ENCODE measurements around the gene MYO10.

Gene MYO10

DNA sequence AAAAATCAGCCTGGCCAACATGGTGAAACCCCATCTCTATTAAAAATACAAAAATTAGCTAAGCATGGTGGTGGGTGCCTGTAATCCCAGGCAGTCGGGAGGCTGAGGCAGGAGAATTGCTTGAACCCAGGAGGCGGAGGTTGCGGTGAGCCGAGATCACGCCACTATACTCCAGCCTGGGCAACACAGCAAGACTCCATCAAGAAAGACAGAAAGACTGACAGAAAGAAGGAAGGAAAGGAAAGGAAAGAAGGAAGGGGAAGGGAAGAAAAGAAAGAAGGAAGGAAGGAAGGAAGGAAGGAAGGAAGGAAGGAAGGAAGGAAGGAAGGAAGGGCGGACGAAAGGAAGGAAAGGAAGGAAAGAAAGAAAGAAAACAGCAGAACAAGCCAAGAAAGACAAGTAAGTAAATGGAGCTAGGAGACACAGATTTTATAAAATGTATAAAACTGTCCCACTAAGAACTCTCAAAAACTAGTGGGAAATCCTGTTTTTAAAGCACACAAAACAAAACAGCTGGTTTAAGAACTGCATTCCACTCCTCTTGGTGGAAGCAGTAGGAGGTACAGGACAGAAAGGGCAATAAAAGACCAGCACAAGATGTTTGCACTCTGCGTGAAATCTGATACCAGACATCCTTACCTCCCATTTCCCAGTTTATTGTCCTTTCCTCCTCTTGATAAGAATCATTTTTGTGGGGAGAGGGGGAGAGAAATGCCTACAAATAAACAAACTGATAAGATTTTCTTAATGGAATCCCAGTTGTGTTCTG is 46.7 kb downstream of the MYO10 start:
- Mint-ChIP-seq H3K27me3 (ENCODE audit: low read depth) (peaks cover 4% of the 10 kb centered on the region), H3K36me3 (ENCODE audit: low read depth) (no peaks in the 10 kb centered on the region), H3K27ac (peak overlapping the region; percentile 75 to 94 (median 90)), H3K4me3 (peak overlapping the region in 2 of 3 experiments; percentile 3), H3K4me1 (peaks cover 67% of the 10 kb centered on the region), H3K9me3 (no peaks in the 10 kb centered on the region)
- TF ChIP-seq, protein P1, sequence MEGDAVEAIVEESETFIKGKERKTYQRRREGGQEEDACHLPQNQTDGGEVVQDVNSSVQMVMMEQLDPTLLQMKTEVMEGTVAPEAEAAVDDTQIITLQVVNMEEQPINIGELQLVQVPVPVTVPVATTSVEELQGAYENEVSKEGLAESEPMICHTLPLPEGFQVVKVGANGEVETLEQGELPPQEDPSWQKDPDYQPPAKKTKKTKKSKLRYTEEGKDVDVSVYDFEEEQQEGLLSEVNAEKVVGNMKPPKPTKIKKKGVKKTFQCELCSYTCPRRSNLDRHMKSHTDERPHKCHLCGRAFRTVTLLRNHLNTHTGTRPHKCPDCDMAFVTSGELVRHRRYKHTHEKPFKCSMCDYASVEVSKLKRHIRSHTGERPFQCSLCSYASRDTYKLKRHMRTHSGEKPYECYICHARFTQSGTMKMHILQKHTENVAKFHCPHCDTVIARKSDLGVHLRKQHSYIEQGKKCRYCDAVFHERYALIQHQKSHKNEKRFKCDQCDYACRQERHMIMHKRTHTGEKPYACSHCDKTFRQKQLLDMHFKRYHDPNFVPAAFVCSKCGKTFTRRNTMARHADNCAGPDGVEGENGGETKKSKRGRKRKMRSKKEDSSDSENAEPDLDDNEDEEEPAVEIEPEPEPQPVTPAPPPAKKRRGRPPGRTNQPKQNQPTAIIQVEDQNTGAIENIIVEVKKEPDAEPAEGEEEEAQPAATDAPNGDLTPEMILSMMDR (IDR thresholded peaks at IDR 0.05; ENCODE audit: unreplicated experiment in 3 of 3) = no peak

GRCh38 chr5:16888694-16889124 is 47.4 kb downstream of the MYO10 start:
- H3K4me3 Mint-ChIP-seq = peak overlapping the region in 1 of 3 experiments; percentile 16

DNA sequence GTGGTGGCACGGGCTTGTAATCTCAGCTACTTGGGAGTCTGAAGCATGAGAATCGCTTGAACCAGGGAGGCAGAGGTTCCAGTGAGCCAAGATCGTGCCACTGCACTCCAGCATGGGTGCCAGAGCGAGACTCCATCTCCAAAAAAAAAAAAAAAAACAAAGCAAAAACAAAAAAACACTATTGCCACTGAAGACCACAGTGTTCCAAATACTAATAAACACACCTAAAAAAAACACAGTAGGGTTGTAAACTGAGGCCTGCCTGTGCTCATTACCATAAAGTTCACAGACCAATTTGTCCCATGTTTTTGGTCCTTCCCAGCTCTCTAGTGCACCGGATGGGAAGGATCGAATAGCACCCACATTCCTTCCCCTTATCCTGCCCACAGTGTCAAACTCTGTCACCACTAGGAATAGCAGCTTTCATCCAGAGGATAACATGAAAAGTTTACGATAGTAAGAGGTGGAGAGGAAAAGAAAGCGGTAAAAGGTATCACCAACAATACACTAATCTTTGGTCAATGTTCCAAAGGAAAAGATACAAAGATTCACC is 49.2 kb downstream of the MYO10 start:
- Mint-ChIP-seq H3K27ac (peak overlapping the region in 1 of 3 experiments; percentile 45), H3K9me3 (no peaks in the 10 kb centered on the region), H3K4me3 (no peak overlapping the region), H3K36me3 (ENCODE audit: low read depth) (no peaks in the 10 kb centered on the region), H3K4me1 (peaks cover 77% of the 10 kb centered on the region), H3K27me3 (ENCODE audit: low read depth) (peaks cover 4% of the 10 kb centered on the region)
- TF ChIP-seq, protein P1 (IDR thresholded peaks at IDR 0.05; ENCODE audit: unreplicated experiment in 3 of 3) = no peak

More at GRCh38 chr5:16888694-16889124, 47.4 kb downstream of the MYO10 start:
- TF ChIP-seq, protein P1 (IDR thresholded peaks at IDR 0.05; ENCODE audit: unreplicated experiment in 3 of 3) = no peak
- peaks cover 4% of the 10 kb centered on the region for H3K27me3 Mint-ChIP-seq (ENCODE audit: low read depth)
- peak overlapping the region; percentile 26 to 75 (median 75) for H3K27ac Mint-ChIP-seq
- no peaks in the 10 kb centered on the region for H3K9me3 Mint-ChIP-seq
- peaks cover 70% of the 10 kb centered on the region for H3K4me1 Mint-ChIP-seq
- no peaks in the 10 kb centered on the region for H3K36me3 Mint-ChIP-seq (ENCODE audit: low read depth)

DNA sequence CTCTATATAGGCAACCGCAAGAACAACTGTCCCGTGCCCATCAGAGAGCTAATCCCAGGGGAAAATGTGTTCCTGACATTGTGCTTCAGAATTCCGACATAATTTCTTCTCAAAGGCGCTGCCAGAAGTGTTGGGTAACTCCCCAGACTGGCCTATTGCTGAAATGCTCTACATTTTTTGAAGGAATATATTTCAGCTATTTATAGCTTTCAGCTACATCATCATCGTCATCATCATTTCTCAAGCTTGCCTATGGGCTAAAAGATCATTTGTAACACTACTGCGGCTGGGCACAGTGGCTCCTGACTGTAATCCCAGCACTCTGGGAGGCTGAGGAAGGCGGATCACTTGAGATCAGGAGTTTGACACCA is 49.7 kb downstream of the MYO10 start:
- no peaks in the 10 kb centered on the region for H3K9me3 Mint-ChIP-seq
- H3K27me3 Mint-ChIP-seq (ENCODE audit: low read depth) = peaks cover 4% of the 10 kb centered on the region
- peaks cover 77% of the 10 kb centered on the region for H3K4me1 Mint-ChIP-seq
- peak overlapping the region; percentile 29 to 51 (median 45) for H3K27ac Mint-ChIP-seq
- no peaks in the 10 kb centered on the region for H3K36me3 Mint-ChIP-seq (ENCODE audit: low read depth)
- TF ChIP-seq, protein P1 (IDR thresholded peaks at IDR 0.05; ENCODE audit: unreplicated experiment in 3 of 3) = no peak
- H3K4me3 Mint-ChIP-seq = peak overlapping the region in 1 of 3 experiments; percentile 41

DNA sequence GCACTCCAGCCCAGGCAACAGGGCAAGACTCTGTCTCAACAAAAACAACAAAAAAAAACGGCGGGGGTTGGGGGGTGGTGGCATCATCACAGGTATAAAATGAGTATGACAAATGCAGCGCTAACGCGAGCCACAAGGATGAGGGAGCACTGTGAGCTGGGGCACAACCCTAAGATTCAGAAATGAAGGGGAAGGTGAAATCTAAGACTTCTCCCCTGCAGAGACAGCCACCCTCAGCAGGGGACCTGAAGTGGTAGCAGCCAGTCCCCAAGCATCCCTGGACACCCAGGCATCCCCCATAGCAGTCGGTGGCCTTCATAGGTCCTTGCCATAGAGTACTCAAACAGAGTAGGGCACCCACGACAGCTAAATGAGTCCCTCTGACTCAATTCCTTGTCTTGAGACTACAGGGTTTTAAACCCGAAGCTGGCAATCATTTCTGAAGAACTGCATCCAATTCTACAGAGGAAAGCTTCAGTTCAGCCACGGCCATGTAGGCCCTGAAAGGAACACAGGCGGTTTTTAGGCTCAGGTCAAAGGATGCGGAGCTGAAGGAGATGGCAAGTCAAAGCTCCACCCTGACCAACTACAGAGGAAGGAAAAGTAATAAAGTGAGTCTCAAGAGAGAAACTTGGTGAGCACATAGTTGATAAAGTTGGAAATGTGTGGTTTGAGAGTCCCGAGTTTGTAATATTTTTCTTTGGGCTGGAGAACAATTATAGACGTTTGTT is 50.3 kb downstream of the MYO10 start:
- TF ChIP-seq, protein P1 (IDR thresholded peaks at IDR 0.05; ENCODE audit: unreplicated experiment in 3 of 3) = no peak
- Mint-ChIP-seq H3K4me1 (peaks cover 77% of the 10 kb centered on the region), H3K27ac (peak overlapping the region; percentile 29 to 51 (median 45)), H3K27me3 (ENCODE audit: low read depth) (peaks cover 4% of the 10 kb centered on the region), H3K36me3 (ENCODE audit: low read depth) (no peaks in the 10 kb centered on the region), H3K4me3 (no peak overlapping the region), H3K9me3 (no peaks in the 10 kb centered on the region)

Data from nephron (organoid).